HCT116 (cell line): ENCODE measurements around the gene ACBD7. TPM values are rescaled to one million over a fixed set of nuclear protein-coding genes. Genes with fewer than 3 reads are reported as not detected.

Experiments used
- ATAC-seq: fragments of 200-7000 bp; cut with Tn5 transposase; 2 replicates; pipeline ENCODE4 v1.9.1; 2020; ENCODE audit warnings: mild to moderate bottlenecking, moderate library complexity
- BruUV-seq: library from RNA; stranded (reverse); fragments of 400-500 nt; replicated peaks from 2 replicates; lab custom pipeline; 2021; lab: Mats Ljungman, UMichigan
- CTCF ChIA-PET: fragments of 300-600 bp; sonication (Branson Sonifier 250); formaldehyde crosslinking; loops from one replicate; lab custom pipeline; 2021; ENCODE audit warnings: antibody characterized with exemption; lab: Charles Lee
- POLR2A ChIA-PET: fragments of 300-600, 350-600 bp; sonication (Branson Sonifier 250); formaldehyde crosslinking; loops from one replicate; lab custom pipeline; 2021; ENCODE audit warnings: antibody characterized with exemption; lab: Charles Lee
- RAD21 ChIA-PET, 2 experiments: fragments of 300-600 bp; sonication (Branson Sonifier 250); formaldehyde crosslinking; loops; one replicate each; lab custom pipeline; 2023; ENCODE audit warnings: low total read pairs in 2 of 2; ENCODE audit not compliant: uncharacterized antibody in 2 of 2, unreplicated experiment in 2 of 2, low non-redundant PET in 1 of 2; lab: Charles Lee
- DNase-seq: peaks from one replicate; pipeline ENCODE4 v3.0.0-alpha.2; 2010; ENCODE audit warnings: low read depth, low spot score
- H2AFZ ChIP-seq: fragments of 200-600 bp; shearing (Covaris generic), sonication (generic); 2 replicates; pipeline ENCODE4 v1.6.1; 2017; ENCODE audit warnings: low read depth, mixed run types, mixed read lengths, antibody characterized with exemption, low read length; ENCODE audit not compliant: poor library complexity, severe bottlenecking
- H3K27ac ChIP-seq: 2 replicates; pipeline ENCODE4 v1.5.1; 2012; ENCODE audit warnings: low read depth, low read length
- H3K27me3 ChIP-seq: fragments of 200-600 bp; sonication (generic); 2 replicates; pipeline ENCODE4 v1.6.1; 2016; ENCODE audit warnings: mixed run types, low read length, mixed read lengths; ENCODE audit not compliant: insufficient read depth
- H3K36me3 ChIP-seq, 2 experiments: fragments of 200-500 bp in 1 of 2; fragments of 200-600 bp in 1 of 2; sonication (Bioruptor generic) in 1 of 2; sonication (generic) in 1 of 2; 2 replicates each; pipeline versions ENCODE4 v1.5.1 to v1.6.1; 2014 to 2016; ENCODE audit warnings: low read length in 2 of 2, inconsistent platforms in 1 of 2, mixed read lengths in 1 of 2, mixed run types in 1 of 2; ENCODE audit not compliant: insufficient read depth in 2 of 2, control insufficient read depth in 1 of 2
- H3K4me1 ChIP-seq, 2 experiments: fragments of 200-600 bp in 1 of 2; sonication (generic) in 1 of 2; 2 replicates each; pipeline versions ENCODE4 v1.5.1 to v1.6.1; 2012 to 2017; ENCODE audit warnings: low read length in 2 of 2, inconsistent platforms in 1 of 2, mild to moderate bottlenecking in 1 of 2, mixed read lengths in 1 of 2, mixed run types in 1 of 2, moderate library complexity in 1 of 2; ENCODE audit not compliant: insufficient read depth in 2 of 2, control insufficient read depth in 1 of 2
- H3K4me2 ChIP-seq: fragments of 200-600 bp; sonication (generic); 2 replicates; pipeline ENCODE4 v1.6.1; 2017; ENCODE audit warnings: mixed run types, low read length, mixed read lengths
- H3K4me3 ChIP-seq, 2 experiments: fragments of 200-600 bp in 1 of 2; sonication (generic) in 1 of 2; replicated peaks in 1 of 2; 2 replicates each; pipeline ENCODE4 v1.5.1; 2011 to 2016; ENCODE audit warnings: low read length in 2 of 2, control low read depth in 1 of 2, low read depth in 1 of 2, mild to moderate bottlenecking in 1 of 2, mixed read lengths in 1 of 2, mixed run types in 1 of 2
- H3K79me2 ChIP-seq: fragments of 200-600 bp; sonication (generic); 2 replicates; pipeline ENCODE4 v1.6.1; 2017; ENCODE audit warnings: mild to moderate bottlenecking, mixed run types, low read length, moderate library complexity, mixed read lengths; ENCODE audit not compliant: insufficient read depth
- H3K9ac ChIP-seq: fragments of 200-600 bp; sonication (generic); 2 replicates; pipeline ENCODE4 v1.6.1; 2016; ENCODE audit warnings: low read length, mixed read lengths
- H3K9me2 ChIP-seq: fragments of 200-600 bp; sonication (generic), shearing (Covaris generic); 2 replicates; pipeline ENCODE4 v1.6.1; 2017; ENCODE audit warnings: mixed run types, mild to moderate bottlenecking, moderate library complexity; ENCODE audit not compliant: insufficient read depth
- H3K9me3 ChIP-seq, 2 experiments: fragments of 200-500 bp in 1 of 2; fragments of 200-600 bp in 1 of 2; sonication (Bioruptor generic) in 1 of 2; sonication (generic) in 1 of 2; 2 replicates each; pipeline ENCODE4 v1.6.1; 2014 to 2017; ENCODE audit warnings: low read length in 2 of 2, mixed read lengths in 2 of 2, inconsistent platforms in 1 of 2, low read depth in 1 of 2, mild to moderate bottlenecking in 1 of 2, mixed run types in 1 of 2, moderate library complexity in 1 of 2; ENCODE audit not compliant: control insufficient read depth in 1 of 2, insufficient read depth in 1 of 2
- H4K20me1 ChIP-seq: fragments of 200-600 bp; sonication (generic), shearing (Covaris generic); 2 replicates; pipeline ENCODE4 v1.6.1; 2017; ENCODE audit warnings: mixed run types, mild to moderate bottlenecking, moderate library complexity; ENCODE audit not compliant: insufficient read depth
- CTCF ChIP-seq, 3 experiments: fragments of 200-600 bp in 1 of 3; sonication (generic) in 1 of 3; IDR thresholded peaks in 2 of 3; conservative IDR thresholded peaks in 1 of 3; 2 replicates each; pipeline ENCODE4 v1.5.1; 2012 to 2017; ENCODE audit warnings: low read depth in 2 of 3, low read length in 2 of 3, antibody characterized with exemption in 1 of 3, borderline replicate concordance in 1 of 3, control low read depth in 1 of 3, mild to moderate bottlenecking in 1 of 3, mixed read lengths in 1 of 3, mixed run types in 1 of 3, moderate library complexity in 1 of 3; ENCODE audit not compliant: insufficient read depth in 1 of 3
- ELF1 ChIP-seq: IDR thresholded peaks from 2 replicates; pipeline ENCODE4 v1.6.1; 2012; ENCODE audit warnings: low read depth, borderline replicate concordance
- RAD21 ChIP-seq: IDR thresholded peaks from 2 replicates; pipeline ENCODE4 v1.6.1; 2012; ENCODE audit warnings: low read depth, mild to moderate bottlenecking
- SP1 ChIP-seq: IDR thresholded peaks from 2 replicates; pipeline ENCODE4 v1.6.1; 2012; ENCODE audit warnings: low read depth
- intact Hi-C: fragments of 100-400 bp; cut with micrococcal nuclease; formaldehyde crosslinking; loops from 2 replicates; pipeline ENCODE4 v1.10.0; 2022
- total RNA-seq: library from RNA; stranded (reverse); gene quantifications from one replicate; pipeline ENCODE4 v1.2.1, GENCODE V29; 2021; ENCODE audit not compliant: unreplicated experiment
- TF ChIP-seq, protein P1 (sequence below): IDR thresholded peaks from 2 replicates; pipeline ENCODE4 v1.6.1; 2011; ENCODE audit warnings: mild to moderate bottlenecking, low read length, moderate library complexity; ENCODE audit not compliant: insufficient replicate concordance; ENCODE audit errors: extremely low read depth

The ACBD7 gene
- total RNA-seq, 1 experiment from 2014 or later: 3.3 TPM

- RAD21 ChIA-PET: no interaction called here
- no peak overlapping the region for H3K9ac ChIP-seq
- TF ChIP-seq CTCF (IDR thresholded peaks at IDR 0.05 in 2 of 3, conservative IDR thresholded peaks at IDR 0.05 in 1 of 3; ENCODE audit: borderline replicate concordance in 1 of 3, insufficient read depth in 1 of 3, low read depth in 2 of 3, low read length in 2 of 3): peak in 2 of 3 experiments; percentile 7; a peak in 2 of 6 replicates
- TF ChIP-seq RAD21: peak; percentile 30
- TF ChIP-seq, protein P1, sequence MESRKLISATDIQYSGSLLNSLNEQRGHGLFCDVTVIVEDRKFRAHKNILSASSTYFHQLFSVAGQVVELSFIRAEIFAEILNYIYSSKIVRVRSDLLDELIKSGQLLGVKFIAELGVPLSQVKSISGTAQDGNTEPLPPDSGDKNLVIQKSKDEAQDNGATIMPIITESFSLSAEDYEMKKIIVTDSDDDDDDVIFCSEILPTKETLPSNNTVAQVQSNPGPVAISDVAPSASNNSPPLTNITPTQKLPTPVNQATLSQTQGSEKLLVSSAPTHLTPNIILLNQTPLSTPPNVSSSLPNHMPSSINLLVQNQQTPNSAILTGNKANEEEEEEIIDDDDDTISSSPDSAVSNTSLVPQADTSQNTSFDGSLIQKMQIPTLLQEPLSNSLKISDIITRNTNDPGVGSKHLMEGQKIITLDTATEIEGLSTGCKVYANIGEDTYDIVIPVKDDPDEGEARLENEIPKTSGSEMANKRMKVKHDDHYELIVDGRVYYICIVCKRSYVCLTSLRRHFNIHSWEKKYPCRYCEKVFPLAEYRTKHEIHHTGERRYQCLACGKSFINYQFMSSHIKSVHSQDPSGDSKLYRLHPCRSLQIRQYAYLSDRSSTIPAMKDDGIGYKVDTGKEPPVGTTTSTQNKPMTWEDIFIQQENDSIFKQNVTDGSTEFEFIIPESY: no peak
- TF ChIP-seq, all 23 proteins: peak for 2
- Histone ChIP-seq H3K4me3 (no peak overlapping the region), H3K27me3 (no peaks in the 10 kb centered on the region), H3K79me2 (no peaks in the 10 kb centered on the region), H3K4me1 (no peaks in the 10 kb centered on the region), H2AFZ (no peak overlapping the region), H3K4me2 (no peak overlapping the region), H4K20me1 (no peaks in the 10 kb centered on the region), H3K9me3 (no peaks in the 10 kb centered on the region), H3K9me2 (no peaks in the 10 kb centered on the region), H3K36me3 (no peaks in the 10 kb centered on the region), H3K27ac (no peak overlapping the region)
- no TSS peak for BruUV-seq
- intact Hi-C loops: no loop called here
- DNase-seq: no peak
- ChIA-PET POLR2A (no interaction called here), CTCF (no interaction called here)
- peak; percentile 66 for ATAC-seq
Measured at GRCh38 chr10:15069230-15069629, 19.3 kb downstream of the ACBD7 start.

DNA sequence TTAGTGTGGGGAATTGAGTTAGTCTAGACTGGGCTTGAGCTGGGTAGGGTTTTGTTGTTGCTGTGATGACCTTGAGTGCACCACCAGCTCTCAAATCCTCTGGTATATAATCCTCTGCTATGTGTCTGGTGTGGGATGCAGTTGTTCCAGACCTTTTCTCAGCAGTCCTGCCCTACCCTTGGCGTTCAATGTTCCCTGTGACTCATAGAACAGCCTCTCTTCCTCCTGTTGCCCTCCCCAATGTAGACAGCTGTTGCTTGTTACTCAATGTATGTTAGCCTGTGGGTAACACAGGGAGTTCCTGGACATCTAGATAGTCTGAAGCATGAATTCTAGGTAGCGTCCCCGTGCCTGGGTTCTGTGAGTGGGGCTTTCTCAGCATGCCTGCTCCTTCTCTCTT lies 19.8 kb downstream of the ACBD7 start:
- Histone ChIP-seq H3K27me3 (no peaks in the 10 kb centered on the region), H3K4me1 (no peaks in the 10 kb centered on the region), H3K4me2 (no peak overlapping the region), H2AFZ (no peak overlapping the region), H3K9me3 (no peaks in the 10 kb centered on the region), H3K36me3 (no peaks in the 10 kb centered on the region), H4K20me1 (no peaks in the 10 kb centered on the region), H3K79me2 (no peaks in the 10 kb centered on the region), H3K4me3 (no peak overlapping the region), H3K27ac (no peak overlapping the region), H3K9ac (no peak overlapping the region), H3K9me2 (no peaks in the 10 kb centered on the region)
- intact Hi-C loops: no loop called here
- ChIA-PET CTCF (no interaction called here), RAD21 (no interaction called here), POLR2A (no interaction called here)
- ATAC-seq (no peak), DNase-seq (no peak)
- no TSS peak for BruUV-seq
- TF ChIP-seq ELF1 (no peak), SP1 (no peak)
